HG03469 (cell line): Measurements from ENCODE around the gene SMARCA1.
"Not testable (repeated sequence)": the region's sequence is repeated elsewhere in the genome, so short reads cannot be mapped to it uniquely, and the experiment has no call there.

Experiments used
- ATAC-seq: cut with Tn5 transposase; IDR thresholded peaks from one replicate; pipeline ENCODE4 v1.9.1; 2021; ENCODE audit warnings: mild to moderate bottlenecking, moderate library complexity, moderate number of reproducible peaks; ENCODE audit not compliant: unreplicated experiment

Gene SMARCA1, protein sequence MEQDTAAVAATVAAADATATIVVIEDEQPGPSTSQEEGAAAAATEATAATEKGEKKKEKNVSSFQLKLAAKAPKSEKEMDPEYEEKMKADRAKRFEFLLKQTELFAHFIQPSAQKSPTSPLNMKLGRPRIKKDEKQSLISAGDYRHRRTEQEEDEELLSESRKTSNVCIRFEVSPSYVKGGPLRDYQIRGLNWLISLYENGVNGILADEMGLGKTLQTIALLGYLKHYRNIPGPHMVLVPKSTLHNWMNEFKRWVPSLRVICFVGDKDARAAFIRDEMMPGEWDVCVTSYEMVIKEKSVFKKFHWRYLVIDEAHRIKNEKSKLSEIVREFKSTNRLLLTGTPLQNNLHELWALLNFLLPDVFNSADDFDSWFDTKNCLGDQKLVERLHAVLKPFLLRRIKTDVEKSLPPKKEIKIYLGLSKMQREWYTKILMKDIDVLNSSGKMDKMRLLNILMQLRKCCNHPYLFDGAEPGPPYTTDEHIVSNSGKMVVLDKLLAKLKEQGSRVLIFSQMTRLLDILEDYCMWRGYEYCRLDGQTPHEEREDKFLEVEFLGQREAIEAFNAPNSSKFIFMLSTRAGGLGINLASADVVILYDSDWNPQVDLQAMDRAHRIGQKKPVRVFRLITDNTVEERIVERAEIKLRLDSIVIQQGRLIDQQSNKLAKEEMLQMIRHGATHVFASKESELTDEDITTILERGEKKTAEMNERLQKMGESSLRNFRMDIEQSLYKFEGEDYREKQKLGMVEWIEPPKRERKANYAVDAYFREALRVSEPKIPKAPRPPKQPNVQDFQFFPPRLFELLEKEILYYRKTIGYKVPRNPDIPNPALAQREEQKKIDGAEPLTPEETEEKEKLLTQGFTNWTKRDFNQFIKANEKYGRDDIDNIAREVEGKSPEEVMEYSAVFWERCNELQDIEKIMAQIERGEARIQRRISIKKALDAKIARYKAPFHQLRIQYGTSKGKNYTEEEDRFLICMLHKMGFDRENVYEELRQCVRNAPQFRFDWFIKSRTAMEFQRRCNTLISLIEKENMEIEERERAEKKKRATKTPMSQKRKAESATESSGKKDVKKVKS

DNA sequence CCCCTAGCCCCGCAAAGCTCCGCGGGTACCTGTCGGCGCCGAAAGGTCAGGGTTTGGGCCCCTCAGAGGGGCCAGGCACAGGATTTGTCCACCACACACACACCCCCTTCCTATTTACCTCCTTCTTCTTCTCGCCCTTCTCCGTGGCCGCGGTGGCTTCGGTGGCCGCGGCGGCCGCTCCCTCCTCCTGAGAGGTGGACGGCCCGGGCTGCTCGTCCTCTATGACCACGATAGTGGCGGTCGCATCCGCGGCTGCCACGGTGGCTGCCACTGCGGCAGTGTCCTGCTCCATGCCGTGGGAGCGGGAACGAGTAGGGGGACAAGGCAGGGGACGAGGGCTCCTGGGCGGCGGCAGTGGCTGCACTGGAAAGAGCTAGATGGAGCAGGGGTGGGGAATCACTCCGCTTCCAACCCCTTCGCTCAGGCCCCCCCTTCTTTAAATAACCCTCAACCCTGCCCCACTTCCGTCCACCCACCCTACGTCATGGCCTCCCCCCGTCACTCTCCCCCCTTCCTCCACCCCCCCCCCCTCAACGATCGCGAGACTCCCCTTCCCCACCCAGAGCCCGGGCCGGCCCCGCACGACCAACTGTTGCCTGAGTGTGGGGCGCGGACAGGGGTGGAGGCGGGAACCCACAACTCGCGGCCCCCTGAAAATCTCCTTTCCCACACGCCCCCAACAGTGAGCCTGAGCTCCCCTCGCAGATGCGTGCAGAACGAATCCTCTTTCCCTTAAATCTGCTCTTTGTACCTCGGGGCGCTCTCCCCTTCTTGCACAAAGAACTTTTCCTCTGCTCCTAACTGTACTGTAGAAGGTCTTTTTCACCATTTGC is at the start of gene SMARCA1:
Gene SMARCA1, minus strand, starts transcription at position 412 of the 833 bp plus-strand sequence. Its CDS starts 120 bp downstream, at position 292.
- ATAC-seq = no peak

DNA sequence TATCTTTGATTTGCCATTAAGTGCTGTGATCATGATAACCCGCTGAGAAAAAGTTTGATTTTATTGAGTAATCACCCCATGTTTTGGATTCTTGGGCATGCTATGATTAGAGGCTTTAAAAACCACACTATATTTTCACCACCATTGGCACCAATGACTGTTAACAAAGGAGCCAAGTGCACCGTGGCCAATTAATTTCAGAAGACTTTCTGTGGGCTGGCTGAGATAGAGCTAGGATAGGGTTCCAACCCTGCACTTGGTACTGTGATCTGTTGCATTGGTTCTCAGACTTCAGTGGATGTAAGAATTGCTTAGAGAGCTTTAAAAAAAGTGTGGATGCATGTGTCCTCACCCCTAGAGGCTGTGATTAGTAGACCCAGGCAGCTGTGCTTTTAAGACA is 49.1 kb upstream of the SMARCA1 start:
- ATAC-seq = no peak

DNA sequence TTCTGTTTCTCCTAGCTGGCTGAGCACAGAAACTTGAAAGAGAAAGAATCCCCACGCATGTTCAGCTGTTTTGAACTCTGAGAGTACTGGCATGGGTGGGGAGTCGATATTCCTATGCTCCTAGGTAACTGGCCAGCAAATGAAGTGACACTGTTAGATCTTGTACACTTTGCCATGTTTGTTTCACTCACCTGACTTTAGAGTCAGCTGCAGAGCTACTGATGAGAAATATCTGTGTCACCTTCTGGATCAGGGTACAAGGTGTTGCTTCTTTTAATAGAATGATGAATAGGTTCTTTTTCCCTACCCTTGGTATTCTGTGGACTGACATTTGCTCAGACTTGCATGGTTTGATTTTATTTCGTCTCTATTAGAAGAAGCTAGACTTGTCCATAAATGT is 45.1 kb upstream of the SMARCA1 start:
- ATAC-seq = no peak

DNA sequence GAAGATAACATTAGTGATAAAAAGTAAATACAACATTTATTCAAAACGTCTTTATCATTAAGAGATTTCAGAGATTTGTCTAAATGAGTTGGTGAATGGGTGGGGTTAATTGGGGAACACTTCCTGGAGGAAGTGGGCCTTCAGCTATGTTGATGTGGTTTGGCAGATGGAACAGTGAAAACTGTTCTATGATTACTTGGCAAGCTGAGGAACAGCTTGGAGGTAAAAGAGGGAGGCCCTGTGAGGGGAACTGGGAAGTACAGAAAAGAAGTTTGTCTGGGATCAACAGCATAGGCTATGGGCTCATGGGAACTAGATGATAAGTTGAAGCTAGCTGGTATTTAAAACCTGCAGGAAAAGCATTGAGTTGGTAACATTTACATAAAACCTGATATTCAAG is 42.8 kb upstream of the SMARCA1 start:
- ATAC-seq = no peak

DNA sequence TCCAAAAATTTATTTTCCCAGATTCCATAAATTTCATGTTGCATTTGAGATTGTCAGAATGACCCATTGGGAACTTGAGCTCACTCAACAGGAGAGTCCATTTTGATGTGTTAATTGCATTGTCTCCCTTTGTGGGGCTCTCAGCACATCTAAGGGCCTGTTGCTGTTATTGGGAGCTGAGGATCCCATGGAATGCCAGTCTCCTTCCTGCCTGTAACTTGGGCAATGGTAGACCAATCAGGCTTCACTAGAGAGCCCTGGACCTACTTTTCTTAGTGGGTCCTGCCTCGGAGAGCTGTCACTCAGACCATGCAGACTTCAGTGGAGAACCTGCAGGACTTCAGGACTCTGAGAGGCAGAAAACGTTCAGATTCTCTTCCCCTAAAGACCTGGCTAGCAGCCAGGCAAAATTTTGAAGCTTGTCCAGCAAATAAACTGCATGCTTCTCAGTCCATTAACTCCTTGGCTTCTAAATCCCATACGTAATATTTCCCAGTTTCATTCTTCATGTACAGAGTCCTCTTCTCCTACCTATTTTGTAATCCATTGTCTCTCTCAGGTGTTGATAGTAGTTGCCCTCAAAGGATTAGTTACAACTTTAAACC is 41.9 kb upstream of the SMARCA1 start:
- ATAC-seq = no peak

DNA sequence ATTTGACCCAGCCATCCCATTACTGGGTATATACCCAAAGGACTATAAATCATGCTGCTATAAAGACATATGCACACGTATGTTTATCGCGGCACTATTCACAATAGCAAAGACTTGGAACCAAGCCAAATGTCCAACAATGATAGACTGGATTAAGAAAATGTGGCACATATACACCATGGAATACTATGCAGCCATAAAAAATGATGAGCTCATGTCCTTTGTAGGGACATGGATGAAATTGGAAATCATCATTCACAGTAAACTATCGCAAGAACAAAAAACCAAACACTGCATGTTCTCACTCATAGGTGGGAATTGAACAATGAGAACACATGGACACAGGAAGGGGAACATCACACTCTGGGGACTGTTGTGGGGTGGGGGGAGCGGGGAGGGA is 41.1 kb upstream of the SMARCA1 start:
- ATAC-seq = not testable (repeated sequence)

DNA sequence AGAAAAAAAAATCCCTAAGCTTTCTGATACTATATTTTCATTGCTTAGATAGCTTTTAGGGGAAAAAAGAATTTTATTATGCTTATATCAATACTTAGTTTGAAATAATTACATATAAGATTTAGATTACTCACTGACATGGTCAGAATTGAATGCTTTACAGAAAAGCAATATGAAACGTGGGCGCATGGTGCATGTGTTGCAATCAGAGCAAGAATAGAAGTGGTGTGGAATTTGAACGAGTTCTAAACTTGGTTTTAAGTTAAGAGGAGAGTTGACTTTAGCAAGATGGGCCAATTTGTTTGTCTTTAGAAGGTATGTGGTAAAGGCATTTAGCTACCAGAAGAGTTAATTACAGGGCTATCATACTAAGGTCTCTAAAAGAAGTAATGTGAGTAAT is 38.2 kb upstream of the SMARCA1 start:
- ATAC-seq = no peak

DNA sequence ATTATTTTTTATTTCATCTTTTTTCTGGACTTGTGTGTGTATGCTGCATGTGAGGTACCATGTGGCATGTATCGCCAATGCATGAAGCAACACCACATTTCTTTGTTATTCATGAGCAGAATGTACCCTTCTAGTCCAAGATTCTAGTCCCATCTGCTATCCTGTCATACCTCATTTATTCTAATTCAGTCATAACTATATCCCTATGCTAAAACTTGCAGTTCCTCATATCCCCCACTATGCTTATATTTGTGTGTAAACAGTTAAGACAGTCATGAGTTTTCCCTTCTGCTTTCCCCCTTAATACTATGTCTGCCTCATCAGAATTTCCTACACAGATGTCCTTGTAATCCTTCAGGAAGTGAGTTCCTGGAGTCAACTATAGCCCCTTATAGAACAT is 36.5 kb upstream of the SMARCA1 start:
- ATAC-seq = no peak

DNA sequence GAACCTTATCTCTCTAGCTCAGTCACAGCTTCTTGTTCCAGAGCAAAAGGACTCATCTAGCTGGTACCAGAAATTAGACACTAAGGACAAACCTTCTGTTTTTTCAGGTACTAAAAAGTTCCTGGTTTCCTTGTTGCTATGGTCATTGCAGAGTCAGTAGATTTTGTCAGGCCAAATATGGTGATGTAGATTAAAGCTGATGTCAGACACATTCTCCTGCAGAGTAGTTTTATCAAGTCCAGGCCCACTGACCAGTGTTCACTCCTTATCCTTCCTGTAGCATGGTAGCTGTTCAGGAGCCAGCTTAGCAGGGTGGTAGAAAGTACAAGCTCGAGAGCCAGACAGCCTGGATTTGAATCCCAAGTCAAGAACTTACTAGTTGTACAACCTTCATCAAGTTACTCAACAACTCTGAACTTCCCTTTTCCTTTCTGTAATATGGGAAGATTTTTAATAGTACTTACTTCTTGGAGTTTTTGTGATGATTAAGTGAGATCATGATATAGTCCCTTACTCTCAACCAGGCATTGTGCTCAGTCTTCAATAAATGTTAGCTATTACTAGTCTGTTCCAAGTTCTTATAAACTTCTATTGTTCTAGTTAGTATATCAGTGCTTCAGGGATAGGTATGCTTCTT is 34.7 kb upstream of the SMARCA1 start:
- no peak for ATAC-seq

DNA sequence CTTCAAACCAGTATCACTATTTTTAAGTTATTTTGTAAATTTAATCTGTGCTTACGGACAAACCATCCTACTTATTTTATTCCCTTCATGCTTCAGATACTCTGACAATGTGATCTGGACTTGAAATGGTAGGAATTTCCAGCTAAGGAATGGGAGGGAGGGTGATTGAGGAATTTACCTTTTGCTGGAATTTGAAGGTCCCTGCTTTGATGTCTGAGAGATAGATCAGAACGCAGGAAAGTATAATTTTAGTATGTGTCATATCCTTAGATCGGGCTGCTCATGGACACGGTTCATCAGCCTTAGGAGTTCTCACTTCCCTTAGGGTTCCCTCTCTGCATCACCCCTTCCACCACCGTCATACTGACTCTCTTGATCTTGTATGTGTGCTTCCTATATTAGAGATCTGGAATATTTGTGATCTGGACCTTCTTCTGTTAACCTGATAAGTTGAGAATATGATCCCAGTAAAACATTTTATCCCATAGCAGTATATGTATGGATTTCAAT is 33.6 kb upstream of the SMARCA1 start:
- ATAC-seq = no peak

DNA sequence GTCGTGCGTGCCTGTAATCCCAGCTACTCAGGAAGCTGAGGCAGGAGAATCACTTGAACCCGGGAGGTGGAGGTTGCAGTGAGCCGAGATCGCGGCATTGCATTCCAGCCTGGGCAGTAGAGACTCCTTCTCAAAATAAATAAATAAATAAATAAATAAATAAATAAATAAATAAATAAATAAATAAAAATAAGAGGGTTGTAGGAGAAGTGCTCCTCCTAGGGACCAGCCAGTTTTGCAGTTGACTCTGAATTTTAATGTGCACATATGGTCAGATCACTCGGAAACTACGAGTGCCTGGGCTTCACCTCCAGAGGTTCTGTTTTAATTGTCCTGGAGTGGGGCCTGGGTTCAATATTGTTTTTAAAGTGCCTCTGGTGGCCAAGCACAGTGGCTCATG is 31.5 kb upstream of the SMARCA1 start:
- ATAC-seq = not testable (repeated sequence)

DNA sequence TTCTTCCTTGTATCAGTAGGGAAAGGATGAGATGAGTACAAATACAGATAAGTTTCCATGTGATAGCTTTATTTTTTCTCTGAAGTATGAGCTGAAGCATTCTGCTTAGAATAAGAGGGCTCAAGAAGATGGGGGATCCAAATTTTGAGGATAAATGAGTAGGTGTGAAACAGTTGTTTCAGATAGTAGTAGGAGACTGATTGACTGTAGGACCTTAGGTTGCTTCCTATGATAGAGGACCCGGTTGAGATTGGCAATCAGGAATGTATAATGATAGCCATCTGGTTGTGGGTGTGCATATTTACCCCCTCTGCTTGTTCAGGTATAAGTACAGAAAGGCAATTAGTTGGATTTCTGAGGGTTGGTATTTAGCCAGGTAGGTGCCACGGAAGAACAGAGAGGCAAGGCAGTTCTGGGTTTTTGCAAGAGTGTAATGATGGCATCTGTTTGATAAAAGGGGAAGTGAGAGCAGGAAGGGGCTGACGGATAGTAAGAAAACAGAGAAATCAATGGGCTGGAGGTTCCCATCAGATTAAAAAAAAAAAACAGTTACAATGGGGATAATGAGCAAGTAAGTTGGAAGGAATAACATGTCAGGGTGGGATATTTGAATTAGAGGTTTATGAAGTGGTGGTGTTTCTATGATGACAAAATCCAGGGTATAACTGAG is 30.5 kb upstream of the SMARCA1 start:
- ATAC-seq = peak; percentile 90

DNA sequence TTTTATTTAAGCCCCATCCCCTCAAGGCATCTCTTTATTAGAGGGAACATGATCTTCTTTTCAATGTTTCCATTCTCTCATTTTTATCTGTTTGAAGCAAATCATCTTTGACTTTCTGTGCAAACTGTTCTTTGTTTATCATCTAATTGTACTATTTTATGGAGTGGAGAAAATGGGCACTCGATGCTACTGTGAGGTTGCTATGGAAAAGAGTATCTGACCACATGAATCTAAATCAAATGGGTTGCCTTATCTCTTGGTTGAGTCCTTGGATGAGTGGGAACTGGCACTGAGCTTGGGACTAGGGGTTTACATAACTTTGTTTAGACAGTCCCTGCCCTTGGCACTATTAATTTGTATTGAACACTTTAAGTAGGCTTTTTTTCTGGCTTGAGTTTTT is 25.8 kb upstream of the SMARCA1 start:
- ATAC-seq = no peak

DNA sequence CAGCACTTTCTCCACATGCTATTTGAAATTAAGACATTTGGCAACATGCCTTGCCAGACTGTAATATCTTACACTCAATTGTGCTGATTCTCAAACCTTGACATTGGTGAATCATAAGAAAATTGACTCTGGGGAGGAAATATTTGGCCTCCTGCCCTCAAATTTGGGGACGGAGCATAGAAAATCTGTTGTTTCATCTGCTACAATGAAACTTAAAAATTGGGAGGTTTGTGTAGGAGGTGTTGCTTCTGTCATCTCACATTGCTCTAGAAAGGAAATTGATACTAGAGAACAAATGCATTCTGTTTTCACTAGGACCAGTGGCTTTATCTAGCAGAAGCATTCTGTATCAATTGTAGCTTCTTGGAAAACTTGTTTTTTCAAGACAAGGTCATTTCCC is 22.1 kb upstream of the SMARCA1 start:
- no peak for ATAC-seq

DNA sequence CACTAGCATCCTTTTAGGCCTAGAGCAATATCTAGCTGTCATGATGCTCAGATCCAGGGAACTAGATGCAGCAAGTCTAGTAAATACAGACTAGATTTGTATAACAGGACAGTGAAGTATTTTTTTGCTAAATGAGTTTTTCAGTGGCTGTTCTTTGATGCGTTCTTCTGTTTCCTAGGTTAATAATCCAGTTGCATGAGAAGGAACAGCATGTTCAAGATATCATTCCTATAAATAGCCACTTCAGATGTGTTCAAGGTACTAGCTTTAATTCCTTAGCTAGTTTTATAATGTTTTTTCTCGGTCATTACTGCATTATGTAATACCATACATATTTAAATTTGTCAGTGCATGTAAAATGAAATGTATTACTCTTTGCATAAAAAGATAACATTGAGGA is 21.5 kb upstream of the SMARCA1 start:
- ATAC-seq = no peak

DNA sequence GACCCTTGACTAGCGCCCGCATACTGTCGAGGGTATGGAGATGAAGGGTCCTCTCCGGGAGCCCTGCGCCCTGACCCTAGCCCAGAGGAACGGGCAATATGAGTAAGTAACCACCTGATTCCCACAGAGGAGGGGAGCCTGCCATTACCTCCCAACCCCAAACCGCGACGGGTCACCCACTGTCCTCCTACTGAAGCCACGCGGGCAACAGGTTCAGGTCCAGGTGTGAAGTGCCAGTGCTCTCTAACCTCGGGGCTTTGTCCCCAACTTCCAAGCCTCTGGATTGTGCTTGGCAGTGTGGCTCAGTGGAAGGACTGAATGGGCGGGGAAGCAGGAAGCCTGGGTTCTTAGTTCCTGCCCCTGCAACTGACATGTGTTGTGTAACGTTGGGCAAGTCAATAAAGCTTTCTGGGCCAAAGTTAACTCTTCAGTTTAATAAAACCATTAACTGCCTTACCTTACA is 17.5 kb upstream of the SMARCA1 start:
- ATAC-seq = no peak

DNA sequence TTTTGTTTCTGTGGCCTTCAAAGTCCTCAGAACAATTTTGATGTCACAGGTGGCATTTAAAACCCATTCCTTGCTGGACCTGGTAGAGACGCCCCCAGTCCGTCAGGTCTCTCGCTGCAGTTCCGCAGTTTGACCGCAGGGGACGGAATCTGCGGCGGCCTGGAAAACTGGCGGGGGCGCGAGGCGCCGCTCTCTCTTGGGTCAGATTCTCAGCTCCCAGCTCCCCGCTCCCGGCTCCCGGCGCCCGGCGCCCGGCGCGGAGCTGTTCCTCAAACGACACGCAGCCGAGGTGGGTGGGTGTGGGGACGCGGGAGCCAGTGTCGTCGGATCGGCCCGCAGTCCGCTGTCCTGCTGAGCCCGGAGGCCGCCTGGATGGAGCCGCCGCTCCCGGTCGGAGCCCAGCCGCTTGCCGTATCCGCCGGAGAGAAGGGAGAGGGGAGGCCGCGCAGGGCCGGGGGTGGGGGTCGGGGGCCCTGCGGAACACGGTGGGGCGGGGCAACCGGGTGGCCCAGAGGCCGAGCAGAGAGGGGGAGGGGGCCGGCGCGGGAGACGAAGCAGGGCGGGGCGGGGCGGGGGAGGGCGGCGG is 16.9 kb upstream of the SMARCA1 start, which contains the start of gene OCRL:
Gene OCRL, plus strand, starts transcription at position 192 of the 586 bp plus-strand sequence. Its CDS starts 181 bp downstream, at position 373.
- ATAC-seq = peak; percentile 89

DNA sequence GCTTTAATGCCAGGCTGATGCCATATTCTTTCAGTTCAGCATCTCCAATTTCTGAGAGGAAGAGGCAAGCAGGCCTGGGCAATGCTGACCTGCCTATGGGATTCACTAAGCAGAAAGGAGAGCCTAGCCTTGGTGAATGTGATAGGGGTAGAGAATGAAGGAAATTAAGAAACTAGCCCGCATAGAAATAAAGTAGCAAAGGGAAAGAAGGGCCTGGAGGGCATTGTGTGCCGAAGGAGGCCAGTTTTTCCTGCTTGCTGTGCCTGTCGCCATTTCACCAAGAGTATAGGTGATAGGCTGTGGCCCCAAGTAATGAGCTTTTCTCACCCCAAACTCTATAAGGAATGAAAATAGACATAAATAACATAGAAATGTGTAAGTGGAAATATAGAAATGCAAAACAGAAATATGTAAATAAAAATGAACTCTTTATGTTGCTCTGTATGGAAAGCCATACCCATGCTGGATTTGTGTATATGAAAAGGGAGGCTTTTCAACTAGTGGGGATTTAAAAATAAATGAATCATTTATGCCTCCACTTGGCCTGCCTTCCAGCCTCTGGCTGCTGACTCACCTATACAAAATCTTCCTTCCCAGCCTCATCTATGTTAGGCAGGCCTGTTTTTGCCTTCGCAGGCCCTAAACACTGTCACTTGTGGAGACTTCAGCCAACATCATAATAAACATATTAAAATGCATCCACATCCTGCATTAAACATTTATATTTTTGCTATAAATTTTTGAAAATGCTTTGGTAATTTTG is 11.7 kb upstream of the SMARCA1 start:
- no peak for ATAC-seq
